Thyroid gland (tissue), 4 donors: ENCODE measurements around the gene USP16.

Experiments
- CTCF ChIP-seq, 6 experiments: fragments of 200-600 bp in 3 of 6; fragments of 450-650 bp in 3 of 6; sonication (generic) in 3 of 6; IDR thresholded peaks; one replicate each; pipeline ENCODE4 v1.5.1; 2016 to 2019; ENCODE audit warnings: antibody characterized with exemption in 6 of 6, mild to moderate bottlenecking in 2 of 6, inconsistent platforms in 1 of 6, moderate library complexity in 1 of 6
- POLR2A ChIP-seq, 2 donors: fragments of 450-650 bp; IDR thresholded peaks; one replicate each; pipeline ENCODE4 v1.6.1; 2017; ENCODE audit warnings: antibody characterized with exemption in 2 of 2, mild to moderate bottlenecking in 2 of 2, moderate library complexity in 1 of 2

GRCh38 chr21:29033301-29033700 lies 8.8 kb downstream of the USP16 start:
- no peak for TF ChIP-seq POLR2A (IDR thresholded peaks at IDR 0.05)
- TF ChIP-seq CTCF (IDR thresholded peaks at IDR 0.05) = no peak
